HG02763 (cell line): ENCODE results near the gene APOD.

Experiments
- ATAC-seq: cut with Tn5 transposase; IDR thresholded peaks from one replicate; pipeline ENCODE4 v1.9.1; 2021; ENCODE audit warnings: mild to moderate bottlenecking, moderate library complexity; ENCODE audit not compliant: unreplicated experiment

The APOD gene

DNA sequence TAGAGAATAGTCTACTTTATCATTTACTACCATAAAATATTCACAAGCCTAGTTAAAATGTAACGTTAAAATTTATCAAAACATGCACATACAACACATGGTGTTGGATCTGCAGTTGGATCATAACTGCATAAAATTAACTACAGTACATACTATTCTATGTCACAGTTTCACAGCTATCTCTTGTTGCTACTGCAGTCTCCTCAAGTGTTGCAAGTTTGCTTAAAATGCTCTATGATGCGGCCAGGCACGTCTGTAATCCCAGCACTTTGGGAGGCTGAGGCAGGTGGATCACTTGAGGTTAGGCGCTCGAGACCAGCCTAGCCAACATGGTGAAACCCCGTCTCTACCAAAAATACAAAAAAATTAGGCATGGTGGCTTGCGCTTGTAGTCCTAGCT is 50.9 kb downstream of the APOD start:
- ATAC-seq: no peak

DNA sequence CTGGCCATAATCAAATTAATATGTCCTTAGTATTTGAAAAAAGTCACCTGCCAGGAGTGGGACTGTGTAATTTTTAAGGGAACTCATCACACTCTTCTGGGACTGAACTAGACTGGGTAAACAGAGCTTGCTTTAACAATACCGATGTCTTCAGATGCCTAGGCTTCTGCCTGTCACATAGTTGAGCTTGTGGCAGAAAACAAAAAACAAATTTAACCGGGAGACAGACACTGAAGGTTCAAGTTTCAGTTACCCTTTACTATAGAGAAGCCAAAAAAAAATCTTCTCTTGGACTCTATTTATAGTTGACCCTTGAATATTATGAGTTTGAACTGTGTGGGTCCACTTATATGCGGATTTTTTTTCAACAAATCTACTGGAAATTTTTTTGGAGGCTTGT is 51.4 kb downstream of the APOD start:
- ATAC-seq: no peak

DNA sequence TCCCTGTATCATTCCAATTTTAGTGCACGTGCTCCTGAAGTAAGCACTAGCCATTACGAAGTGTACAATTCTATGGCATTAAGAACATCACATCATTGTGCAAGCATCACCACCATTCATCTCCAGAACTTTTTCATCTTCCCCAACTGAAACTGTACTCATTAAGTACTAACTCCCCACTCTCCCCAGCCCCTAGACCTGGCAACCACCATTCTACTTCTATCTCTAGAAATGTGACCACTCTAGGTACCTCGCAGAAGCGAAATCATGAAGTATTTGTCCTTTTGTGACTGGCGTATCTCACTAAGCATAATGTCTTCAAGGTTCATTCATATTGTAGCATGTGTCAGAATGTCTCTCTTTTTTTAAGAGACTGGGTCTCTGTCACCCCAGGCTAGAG is 52.1 kb downstream of the APOD start:
- ATAC-seq: no peak

- ATAC-seq: no peak
These were observed 57.2 kb downstream of the APOD start for GRCh38 chr3:195526492-195526891.

DNA sequence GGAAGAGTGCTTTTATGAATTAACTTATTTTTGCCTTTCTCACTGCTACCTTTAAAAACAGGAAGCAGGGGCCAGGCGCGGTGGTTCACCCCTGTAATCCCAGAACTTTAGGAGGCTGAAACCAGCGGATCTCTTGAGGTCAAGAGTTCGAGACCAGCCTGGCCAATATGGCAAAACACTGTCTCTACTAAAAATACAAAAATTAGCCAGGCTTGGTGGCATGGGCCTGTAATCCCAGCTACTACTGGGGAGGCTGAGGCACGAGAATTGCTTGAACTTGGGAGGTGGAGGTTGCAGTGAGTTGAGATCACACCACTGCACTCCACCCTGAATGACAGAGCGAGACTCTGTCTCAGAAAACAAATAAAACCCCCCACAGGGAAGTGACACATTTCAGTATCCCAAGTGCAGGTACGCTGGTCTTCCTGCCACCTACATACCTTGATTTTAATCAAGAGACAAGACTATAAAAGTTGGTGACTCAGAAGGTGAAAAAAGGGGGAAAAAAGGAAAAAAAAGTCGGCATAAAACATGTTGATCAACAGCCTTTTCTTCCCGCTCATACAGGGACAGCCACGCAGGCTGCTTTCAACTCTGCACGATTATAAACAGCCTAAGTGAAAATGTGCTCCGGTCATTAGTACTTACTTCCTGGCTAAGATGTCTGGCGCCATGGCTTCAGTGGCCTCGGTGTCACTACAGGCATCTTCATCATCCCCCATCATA is 59.4 kb downstream of the APOD start:
- ATAC-seq: no peak

GRCh38 chr3:195522254-195523023 is 61.3 kb downstream of the APOD start:
- ATAC-seq: no peak
